PFSK-1 (cell line): ENCODE data around the gene MRPS18C.

Source experiments
- FOXP2 ChIP-seq: optimal IDR thresholded peaks from 2 replicates; pipeline ENCODE3; 2011; ENCODE audit warnings: borderline replicate concordance, control low read depth, inconsistent platforms; ENCODE audit not compliant: insufficient read depth; ENCODE audit errors: extremely low read length, extremely low read depth
- POLR2AphosphoS5 ChIP-seq: IDR thresholded peaks from 2 replicates; pipeline ENCODE4 v1.6.1; 2012; ENCODE audit warnings: low read depth, mild to moderate bottlenecking, control low read depth, low read length, moderate library complexity
- REST ChIP-seq, 2 experiments: IDR thresholded peaks; 2 replicates each; pipeline versions ENCODE4 v1.6.1 to v1.8.0; 2011 to 2012; ENCODE audit warnings: low read depth in 2 of 2, low read length in 2 of 2, control low read depth in 1 of 2, inconsistent platforms in 1 of 2, mild to moderate bottlenecking in 1 of 2, moderate library complexity in 1 of 2; ENCODE audit not compliant: insufficient read depth in 1 of 2
- SIN3A ChIP-seq: IDR thresholded peaks from 2 replicates; pipeline ENCODE4 v1.6.1; 2012; ENCODE audit warnings: mild to moderate bottlenecking, low read length, moderate library complexity, borderline replicate concordance; ENCODE audit not compliant: insufficient read depth
- TAF1 ChIP-seq: IDR thresholded peaks from 2 replicates; pipeline ENCODE4 v1.6.1; 2012; ENCODE audit warnings: low read length, control low read depth, borderline replicate concordance; ENCODE audit not compliant: insufficient read depth

MRPS18C gene

GRCh38 chr4:83456184-83456501 is 285 bp downstream of the MRPS18C start:
- no peak; the same call in 1 of the 2 replicates for TF ChIP-seq POLR2AphosphoS5
- no peak for TF ChIP-seq FOXP2
- no peak for TF ChIP-seq SIN3A
- TF ChIP-seq REST (IDR thresholded peaks at IDR 0.05; ENCODE audit: insufficient read depth in 1 of 2, low read depth in 2 of 2, low read length in 2 of 2) = no peak
- TF ChIP-seq TAF1 = no peak

- no peak for TF ChIP-seq REST (IDR thresholded peaks at IDR 0.05; ENCODE audit: insufficient read depth in 1 of 2, low read depth in 2 of 2, low read length in 2 of 2)
- no peak for TF ChIP-seq SIN3A
- TF ChIP-seq TAF1 = no peak
- TF ChIP-seq FOXP2 = no peak
- TF ChIP-seq POLR2AphosphoS5 = no peak
Observed at GRCh38 chr4:83473423-83473822, 17.6 kb downstream of the MRPS18C start.

GRCh38 chr4:83473966-83474365 is 18.1 kb downstream of the MRPS18C start:
- TF ChIP-seq SIN3A (no peak), FOXP2 (no peak), TAF1 (no peak), POLR2AphosphoS5 (no peak), REST (IDR thresholded peaks at IDR 0.05; ENCODE audit: insufficient read depth in 1 of 2, low read depth in 2 of 2, low read length in 2 of 2) (no peak)

GRCh38 chr4:83484500-83485461 is 28.9 kb downstream of the MRPS18C start, which contains the start of gene ABRAXAS1:
TSS of gene ABRAXAS1 (minus strand) at chr4:83485100. CDS start at chr4:83485072, 28 bp downstream.
- TF ChIP-seq SIN3A (peak; percentile 34; the same call in 1 of the 2 replicates), REST (IDR thresholded peaks at IDR 0.05; ENCODE audit: insufficient read depth in 1 of 2, low read depth in 2 of 2, low read length in 2 of 2) (no peak), FOXP2 (peak; percentile 89), POLR2AphosphoS5 (peak; percentile 87), TAF1 (peak; percentile 58; the same call in 1 of the 2 replicates)
